Measurements from ENCODE around the gene LMAN2.
"Not testable (repeated sequence)": the region's sequence is repeated elsewhere in the genome, so short reads cannot be mapped to it uniquely, and the experiment has no call there.

Gene LMAN2

GRCh38 chr5:177312649-177313181 lies 38.8 kb downstream of the LMAN2 start:
- DNase-seq, result peak; percentile 63
- in situ Hi-C loops (cut with MboI; ENCODE audit: low pct_unique_long_range_greater_than_20kb, low sequenced_read_pairs), result no loop called here

GRCh38 chr5:177311723-177312648 lies 39.5 kb downstream of the LMAN2 start, which contains the start of gene MXD3:
MXD3 (minus strand) TSS chr5:177311898; CDS start chr5:177311830, 68 bp downstream.
- peak; percentile 98 for DNase-seq
- in situ Hi-C loops (cut with MboI; ENCODE audit: low pct_unique_long_range_greater_than_20kb, low sequenced_read_pairs), result no loop called here

- in situ Hi-C loops (cut with MboI; ENCODE audit: low pct_unique_long_range_greater_than_20kb, low sequenced_read_pairs), result no loop called here
- no peak for DNase-seq
Measured at GRCh38 chr5:177311392-177311722, 40.1 kb downstream of the LMAN2 start.

DNA sequence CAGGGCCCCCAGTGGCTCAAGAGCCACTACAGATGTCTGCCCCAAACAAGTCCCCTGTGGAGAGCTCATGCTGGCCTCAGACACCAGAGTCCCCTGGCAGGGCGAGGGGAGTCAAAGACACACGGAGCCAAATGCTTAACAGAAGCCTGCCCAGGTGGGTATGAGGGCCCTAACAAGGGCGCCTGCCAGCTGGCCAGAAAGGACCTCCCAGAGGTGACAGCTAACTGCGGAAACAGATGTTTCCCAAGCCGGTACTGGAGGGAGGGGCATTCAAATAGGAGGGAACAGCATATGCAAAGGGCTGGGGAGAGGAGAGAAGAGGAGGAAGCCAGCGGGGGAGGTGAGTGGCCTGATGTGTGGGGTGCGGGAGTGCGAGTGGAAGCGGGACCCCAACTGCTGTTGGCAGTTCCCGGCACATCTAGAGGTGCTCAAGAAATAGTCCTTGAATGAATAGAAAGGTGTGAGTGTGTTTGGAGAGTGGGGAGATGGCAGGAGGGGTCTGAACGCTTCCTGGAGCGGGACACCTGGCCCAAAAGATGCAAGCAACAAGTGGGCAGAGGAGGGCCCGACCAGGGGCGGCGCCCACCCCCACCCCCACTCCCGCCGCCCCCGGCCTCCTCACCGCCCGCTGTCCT lies 40.6 kb downstream of the LMAN2 start:
- in situ Hi-C loops (cut with MboI; ENCODE audit: low pct_unique_long_range_greater_than_20kb, low sequenced_read_pairs), result no loop called here
- peak; percentile 84 for DNase-seq

DNA sequence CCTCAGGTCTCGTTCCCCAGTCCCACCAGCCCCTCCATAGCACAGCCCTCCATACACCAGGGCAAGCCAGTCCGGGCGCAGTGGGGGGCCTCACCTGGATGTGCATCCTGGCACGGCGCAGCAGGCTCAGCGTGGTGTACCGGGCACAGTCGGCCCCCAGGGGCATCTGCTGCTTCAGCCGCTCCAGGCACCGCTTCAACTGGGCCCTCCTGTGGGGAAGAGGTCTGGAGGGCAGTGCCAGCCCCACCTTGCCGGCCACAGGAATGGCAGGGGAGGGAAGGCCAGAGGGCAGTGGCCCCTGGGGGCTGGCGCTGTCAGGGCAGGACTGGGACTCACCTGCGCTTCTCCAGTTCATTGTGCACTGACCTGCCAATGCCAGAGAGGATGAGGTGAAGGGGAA lies 41.1 kb downstream of the LMAN2 start:
- no peak for DNase-seq
- in situ Hi-C loops (cut with MboI; ENCODE audit: low pct_unique_long_range_greater_than_20kb, low sequenced_read_pairs), result no loop called here

DNA sequence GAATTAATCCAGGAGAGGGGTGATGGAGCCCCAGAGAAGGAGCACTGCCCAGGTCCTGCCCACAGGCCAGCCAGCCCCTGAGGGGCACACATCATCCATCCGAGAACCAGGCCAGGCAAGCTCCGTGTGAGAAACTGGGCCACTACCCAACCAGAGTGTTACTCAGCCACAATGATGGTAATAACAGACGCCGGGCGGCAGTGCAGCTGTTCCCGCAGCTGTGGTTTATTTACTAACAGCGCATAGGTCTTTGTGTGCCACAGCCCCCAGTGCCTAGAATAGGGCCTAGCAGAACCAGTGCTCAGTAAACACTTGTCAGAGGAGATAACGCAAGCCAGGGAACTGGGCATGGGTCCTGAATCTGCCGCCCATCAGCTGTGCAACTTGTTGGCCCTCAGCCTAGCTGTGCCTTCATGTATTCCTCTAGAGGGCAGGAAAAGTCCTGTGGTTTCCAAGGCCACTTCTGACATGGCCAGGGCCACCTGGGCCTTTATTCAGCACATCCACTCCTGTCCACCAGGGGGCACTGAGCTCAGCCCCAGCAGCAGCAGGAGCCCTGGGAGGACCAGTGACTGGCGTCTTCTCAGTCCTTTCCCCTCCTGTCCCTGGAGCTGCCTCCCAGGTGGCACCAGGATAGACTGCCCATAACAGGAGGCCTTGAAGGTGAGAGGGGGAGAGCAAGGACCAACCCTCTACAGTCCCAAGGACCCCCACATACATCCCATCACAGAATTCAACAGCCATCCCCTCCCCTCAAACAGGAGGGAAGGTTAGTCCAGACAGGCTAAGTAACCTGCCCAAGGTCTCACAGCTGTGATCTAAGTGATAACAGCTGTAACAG lies 41.9 kb downstream of the LMAN2 start:
- in situ Hi-C loops (cut with MboI; ENCODE audit: low pct_unique_long_range_greater_than_20kb, low sequenced_read_pairs), result no loop called here
- DNase-seq, result peak; percentile 83

DNA sequence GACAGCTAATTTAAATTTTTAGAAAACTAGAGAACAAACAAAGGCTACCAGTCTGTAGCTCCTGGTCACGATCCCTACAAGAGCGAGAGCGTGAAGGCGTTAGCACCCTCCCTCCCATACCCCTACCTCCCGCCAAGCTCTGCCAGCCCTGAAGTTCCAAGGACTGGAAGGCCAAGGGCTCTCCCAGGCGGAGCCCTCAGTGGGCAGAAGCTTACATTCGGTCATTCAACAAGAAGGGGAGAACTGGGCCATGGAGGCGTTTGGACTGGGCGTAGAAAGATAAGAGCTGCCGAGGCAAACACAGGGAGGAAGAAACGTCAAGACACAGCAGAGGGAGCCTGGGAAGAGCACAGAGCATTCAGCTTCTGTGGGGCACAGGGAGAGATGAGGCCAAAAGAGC lies 42.7 kb downstream of the LMAN2 start:
- in situ Hi-C loops (cut with MboI; ENCODE audit: low pct_unique_long_range_greater_than_20kb, low sequenced_read_pairs), result no loop called here
- DNase-seq, result no peak

DNA sequence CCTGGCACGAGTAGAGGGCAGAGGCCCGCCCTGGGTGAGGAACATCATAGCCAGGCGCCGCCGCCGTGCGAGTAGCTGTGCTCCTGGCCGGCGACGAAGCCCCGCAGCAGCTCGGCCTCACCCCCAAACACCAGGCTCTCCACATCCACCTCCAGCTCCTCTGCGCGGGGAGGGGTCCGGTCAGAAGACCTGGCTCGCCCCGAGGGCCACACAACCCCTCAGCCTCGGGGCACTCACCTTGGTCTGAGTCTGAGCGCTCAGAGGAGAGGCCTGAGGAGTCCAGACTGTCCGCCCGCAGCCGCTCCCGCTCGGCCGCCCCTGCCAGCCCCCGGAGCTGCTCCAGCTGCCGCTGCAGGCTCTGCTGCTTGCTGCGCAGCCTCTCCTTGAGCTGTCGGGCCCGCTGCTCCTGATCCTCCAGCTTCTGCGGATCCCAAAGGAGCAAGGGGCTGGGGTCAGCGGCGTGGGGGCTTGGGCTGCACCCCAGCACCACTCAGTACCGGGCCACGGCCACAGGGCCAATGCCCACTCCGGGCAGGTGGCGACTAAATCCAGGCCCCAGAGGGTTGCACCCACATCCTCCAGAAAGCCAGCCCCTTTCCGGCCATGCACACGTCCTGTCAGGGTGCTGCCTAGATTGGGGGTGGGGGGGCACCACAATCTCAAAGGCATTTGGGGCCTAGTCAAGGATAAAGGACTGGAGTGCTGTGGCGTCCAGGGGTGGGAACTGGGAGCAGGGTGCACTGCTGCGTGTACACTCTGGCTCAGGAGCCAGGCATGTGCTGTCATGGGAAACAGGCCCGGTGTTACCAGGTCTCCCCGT lies 43.7 kb downstream of the LMAN2 start:
- in situ Hi-C loops (cut with MboI; ENCODE audit: low pct_unique_long_range_greater_than_20kb, low sequenced_read_pairs), result no loop called here
- no peak for DNase-seq

DNA sequence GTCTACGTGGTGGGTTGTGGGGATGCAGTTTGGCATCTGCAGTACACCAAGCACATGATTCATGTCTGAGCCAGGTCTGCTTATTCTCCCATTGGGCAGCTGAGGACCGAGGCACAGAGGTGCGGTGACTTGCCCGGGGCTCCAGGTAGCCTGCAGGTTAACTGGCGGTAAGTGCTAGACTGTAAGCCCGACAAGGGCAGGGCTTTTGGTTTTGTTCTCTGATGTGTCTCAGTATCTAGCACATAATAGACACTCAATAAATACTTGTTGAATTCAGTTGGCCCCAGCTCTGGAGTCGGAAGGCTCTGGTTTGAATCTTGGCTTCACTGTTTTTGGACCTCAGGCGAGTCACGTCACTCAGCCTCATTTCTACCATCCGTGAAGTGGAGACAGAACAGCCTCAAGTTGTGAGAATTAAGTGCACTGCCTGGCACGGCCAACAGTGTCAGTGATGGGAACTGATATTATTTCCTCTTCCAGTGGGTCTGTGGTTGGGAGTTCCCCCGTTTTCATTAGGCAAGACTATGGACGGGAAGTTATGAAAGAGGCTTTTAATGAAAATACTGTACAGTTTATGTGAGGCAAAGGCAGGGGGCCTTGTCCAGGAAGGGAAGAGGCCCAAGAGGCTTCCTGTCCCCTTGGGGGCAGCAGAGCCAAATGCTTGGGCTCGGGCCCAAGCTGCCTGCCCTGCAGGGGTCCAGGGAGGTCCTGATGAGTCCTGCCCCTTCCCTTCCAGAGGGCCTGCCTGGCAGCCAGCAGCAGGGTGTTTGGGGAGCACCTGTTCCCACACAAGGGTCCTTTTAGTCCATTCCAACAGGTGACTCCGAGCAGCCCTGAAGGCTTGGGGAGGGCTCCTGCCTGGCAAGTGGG lies 44.6 kb downstream of the LMAN2 start:
- peak; percentile 71 for DNase-seq
- in situ Hi-C loops (cut with MboI; ENCODE audit: low pct_unique_long_range_greater_than_20kb, low sequenced_read_pairs), result no loop called here

DNA sequence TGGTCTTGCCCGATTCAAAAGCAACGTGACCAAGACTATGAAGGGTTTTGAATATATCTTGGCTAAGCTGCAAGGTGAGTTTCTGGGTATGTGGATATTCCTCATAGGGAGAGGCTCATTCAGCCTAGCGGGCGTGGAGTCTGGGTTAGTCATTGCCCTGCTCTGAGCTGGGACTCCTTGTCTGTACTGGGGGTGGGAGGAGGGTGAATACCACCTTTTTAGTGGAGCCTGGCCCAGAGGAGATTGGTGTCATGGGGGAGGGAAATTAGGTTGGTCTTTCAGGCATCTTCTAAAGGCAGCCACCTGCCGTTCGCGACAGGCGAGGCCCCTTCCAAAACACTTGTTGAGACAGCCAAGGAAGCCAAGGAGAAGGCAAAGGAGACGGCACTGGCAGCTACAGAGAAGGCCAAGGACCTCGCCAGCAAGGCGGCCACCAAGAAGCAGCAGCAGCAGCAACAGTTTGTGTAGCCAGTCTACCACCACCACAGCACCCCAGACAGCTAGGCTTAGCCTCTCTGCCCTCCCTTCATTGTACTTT lies 45.3 kb downstream of the LMAN2 start:
- in situ Hi-C loops (cut with MboI; ENCODE audit: low pct_unique_long_range_greater_than_20kb, low sequenced_read_pairs), result not testable (repeated sequence)

GRCh38 chr5:177304392-177305119 lies 46.9 kb downstream of the LMAN2 start:
- in situ Hi-C loops (cut with MboI; ENCODE audit: low pct_unique_long_range_greater_than_20kb, low sequenced_read_pairs), result no loop called here
- peak; percentile 31 for DNase-seq

More for the DNA sequence above, 45.3 kb downstream of the LMAN2 start:
- DNase-seq, result not testable (repeated sequence)

DNA sequence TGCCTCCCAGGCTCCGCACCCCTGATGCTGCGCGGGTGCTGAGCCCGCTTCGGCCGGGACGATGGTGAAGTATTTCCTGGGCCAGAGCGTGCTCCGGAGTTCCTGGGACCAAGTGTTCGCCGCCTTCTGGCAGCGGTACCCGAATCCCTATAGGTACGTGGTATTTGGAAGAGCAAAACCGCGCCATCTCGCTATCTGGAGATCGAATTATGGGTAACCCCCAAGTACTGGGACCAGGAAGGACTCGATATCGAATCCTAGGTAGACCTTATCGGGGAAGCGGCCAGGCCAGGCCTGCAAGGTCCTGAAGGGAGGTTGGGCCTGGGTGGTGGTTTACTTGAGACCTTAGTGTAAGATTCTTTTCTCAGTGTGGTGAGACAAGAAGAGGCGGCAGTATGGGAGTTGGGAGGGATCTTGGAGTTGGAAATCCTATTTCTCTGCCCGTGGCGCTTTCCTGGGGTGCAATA lies 47.5 kb downstream of the LMAN2 start:
- in situ Hi-C loops (cut with MboI; ENCODE audit: low pct_unique_long_range_greater_than_20kb, low sequenced_read_pairs), result no loop called here
- DNase-seq, result peak; percentile 17

GRCh38 chr5:177303121-177303924 lies 48.1 kb downstream of the LMAN2 start, which contains the start of the genes PRELID1 and RAB24:
PRELID1 (plus strand) TSS chr5:177303799; CDS start chr5:177303986, 187 bp downstream.
RAB24 (minus strand) TSS chr5:177303719; CDS start chr5:177303288, 431 bp downstream.
- in situ Hi-C loops (cut with MboI; ENCODE audit: low pct_unique_long_range_greater_than_20kb, low sequenced_read_pairs), result no loop called here
- peak; percentile 82 for DNase-seq

GRCh38 chr5:177302354-177303110 lies 48.9 kb downstream of the LMAN2 start:
- in situ Hi-C loops (cut with MboI; ENCODE audit: low pct_unique_long_range_greater_than_20kb, low sequenced_read_pairs), result no loop called here
- no peak for DNase-seq

DNA sequence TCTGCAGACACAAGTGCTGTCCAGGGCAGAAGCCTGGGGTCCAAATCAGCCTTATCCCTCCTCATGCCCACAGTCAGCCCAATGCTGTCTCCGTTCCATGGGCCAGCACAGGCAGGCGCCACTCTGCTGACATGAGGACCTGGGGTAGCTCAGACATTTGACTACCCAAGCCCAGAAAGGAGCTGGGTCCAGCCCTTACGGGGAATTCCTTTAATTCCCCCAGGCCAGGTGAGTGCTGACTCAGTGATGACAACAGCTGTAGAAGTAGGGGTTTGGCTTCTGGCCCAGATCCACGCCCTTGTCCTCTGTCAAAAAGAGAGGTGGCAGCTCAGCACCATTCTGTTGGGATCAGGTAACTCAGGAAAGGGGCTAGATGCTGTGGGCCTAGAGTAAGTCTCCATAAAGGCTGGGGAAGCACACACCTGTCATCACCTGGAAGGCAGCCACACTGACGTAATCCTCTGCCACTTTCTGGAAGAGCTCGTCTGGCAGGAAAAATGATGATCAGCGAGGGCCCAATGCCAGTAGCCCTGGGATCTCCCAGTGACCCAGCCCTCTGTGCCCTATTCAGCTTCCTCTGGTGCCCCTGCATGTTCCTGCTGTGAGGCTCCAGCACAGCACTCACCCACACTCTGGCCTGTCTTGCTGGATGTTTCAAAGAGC lies 49.8 kb downstream of the LMAN2 start:
- in situ Hi-C loops (cut with MboI; ENCODE audit: low pct_unique_long_range_greater_than_20kb, low sequenced_read_pairs), result no loop called here
- DNase-seq, result no peak
